Endothelial cell of umbilical vein (primary cell): ENCODE data around the gene IRF1. TPM values are rescaled to one million over a fixed set of nuclear protein-coding genes. Genes with fewer than 3 reads are reported as not detected.

Experiments used
- BruUV-seq: library from RNA; stranded (reverse); fragments of 400-500 nt; replicated peaks from 2 replicates; lab custom pipeline; 2021; lab: Mats Ljungman, UMichigan
- CTCF ChIA-PET: fragments of 300-600, 350-600 bp; sonication (Branson Sonifier 250); formaldehyde crosslinking; loops from one replicate; lab custom pipeline; 2021; ENCODE audit warnings: antibody characterized with exemption, inconsistent platforms; lab: Charles Lee
- POLR2A ChIA-PET: fragments of 300-600, 350-600 bp; sonication (Branson Sonifier 250); formaldehyde crosslinking; loops from one replicate; lab custom pipeline; 2021; ENCODE audit warnings: antibody characterized with exemption, inconsistent platforms; lab: Charles Lee
- DNase-seq: peaks from one replicate; pipeline ENCODE4 v3.0.0-alpha.2; 2011; ENCODE audit warnings: low read depth, low spot score
- FAIRE-seq: peaks from 2 replicates; lab custom pipeline; 2011; peaks lifted over from hg19 to GRCh38; lab: Jason Lieb, UNC
- H2AFZ ChIP-seq: 2 replicates; pipeline ENCODE4 v1.6.0; 2012; ENCODE audit warnings: low read depth, low read length, control low read depth, inconsistent platforms
- H3K27ac ChIP-seq: 2 replicates; pipeline ENCODE4 v1.5.1; 2011; ENCODE audit warnings: low read depth, mild to moderate bottlenecking, control low read depth, low read length, moderate library complexity; ENCODE audit not compliant: insufficient read depth
- H3K27me3 ChIP-seq, 2 experiments: 2 replicates each; pipeline versions ENCODE4 v1.6.0 to v1.6.1; 2011; ENCODE audit warnings: low read length in 2 of 2, mixed read lengths in 1 of 2; ENCODE audit not compliant: control insufficient read depth in 2 of 2, insufficient read depth in 2 of 2
- H3K36me3 ChIP-seq, 2 experiments: 2 replicates in 1 of 2; 3 replicates in 1 of 2; pipeline ENCODE4 v1.5.1; 2011; ENCODE audit warnings: low read length in 2 of 2, mild to moderate bottlenecking in 1 of 2, moderate library complexity in 1 of 2; ENCODE audit not compliant: control insufficient read depth in 2 of 2, insufficient read depth in 2 of 2; ENCODE audit errors: extremely low read depth in 1 of 2
- H3K4me1 ChIP-seq: 3 replicates; pipeline ENCODE4 v1.5.1; 2011; ENCODE audit warnings: mild to moderate bottlenecking, low read length; ENCODE audit not compliant: control insufficient read depth, insufficient read depth; ENCODE audit errors: extremely low read depth
- H3K4me2 ChIP-seq: 2 replicates; pipeline ENCODE4 v1.6.1; 2011; ENCODE audit warnings: low read length, control low read depth, mixed read lengths; ENCODE audit not compliant: insufficient read depth
- H3K4me3 ChIP-seq, 3 experiments: fragments of 200-600 bp in 1 of 3; sonication (generic), shearing (Covaris generic) in 1 of 3; replicated peaks in 1 of 3; 2 replicates each; pipeline ENCODE4 v1.5.1; 2011 to 2016; ENCODE audit warnings: control low read depth in 3 of 3, low read length in 3 of 3, mild to moderate bottlenecking in 2 of 3, inconsistent platforms in 1 of 3, low read depth in 1 of 3, moderate library complexity in 1 of 3; ENCODE audit not compliant: insufficient read depth in 1 of 3
- H3K79me2 ChIP-seq: 2 replicates; pipeline ENCODE4 v1.6.0; 2012; ENCODE audit warnings: low read length, inconsistent platforms; ENCODE audit not compliant: control insufficient read depth, insufficient read depth
- H3K9ac ChIP-seq: replicated peaks from 2 replicates; pipeline ENCODE3; 2011; ENCODE audit warnings: low read length, control low read depth; ENCODE audit not compliant: insufficient read depth; ENCODE audit errors: extremely low read depth
- H3K9me1 ChIP-seq: replicated peaks from 3 replicates; pipeline ENCODE4 v1.6.0; 2011; ENCODE audit warnings: mild to moderate bottlenecking, low read length; ENCODE audit not compliant: control insufficient read depth, insufficient read depth; ENCODE audit errors: extremely low read depth
- H3K9me3 ChIP-seq: replicated peaks from 2 replicates; pipeline ENCODE4 v1.5.1; 2012; ENCODE audit warnings: low read length, inconsistent platforms; ENCODE audit not compliant: control insufficient read depth, insufficient read depth
- H4K20me1 ChIP-seq: replicated peaks from 2 replicates; pipeline ENCODE3; 2011; ENCODE audit warnings: mild to moderate bottlenecking, low read length; ENCODE audit not compliant: control insufficient read depth, insufficient read depth; ENCODE audit errors: extremely low read depth
- CTCF ChIP-seq, 2 donors: IDR thresholded peaks; 1 replicate in 1 of 2; 2 replicates in 1 of 2; pipeline ENCODE4 v1.5.1; 2011; ENCODE audit warnings: low read length in 2 of 2, mild to moderate bottlenecking in 2 of 2, moderate library complexity in 2 of 2, control low read depth in 1 of 2, inconsistent platforms in 1 of 2, low read depth in 1 of 2; ENCODE audit not compliant: insufficient read depth in 1 of 2; ENCODE audit errors: extremely low read depth in 1 of 2
- EZH2 ChIP-seq: IDR thresholded peaks from 2 replicates; pipeline ENCODE4 v1.6.1; 2012; ENCODE audit warnings: borderline replicate concordance, low read depth, mild to moderate bottlenecking, moderate library complexity, low read length, inconsistent platforms; ENCODE audit not compliant: severe bottlenecking
- FOS ChIP-seq: IDR thresholded peaks from 2 replicates; pipeline ENCODE4 v1.6.1; 2011; ENCODE audit warnings: mild to moderate bottlenecking, low read length, moderate library complexity, borderline replicate concordance; ENCODE audit not compliant: insufficient read depth
- GATA2 ChIP-seq: IDR thresholded peaks from 2 replicates; pipeline ENCODE4 v1.7.0; 2011; ENCODE audit warnings: low read depth, mild to moderate bottlenecking, moderate library complexity, mixed read lengths, low read length; ENCODE audit not compliant: insufficient read length, insufficient read depth
- JUN ChIP-seq: IDR thresholded peaks from 2 replicates; pipeline ENCODE4 v1.6.1; 2011; ENCODE audit warnings: borderline replicate concordance, low read depth; ENCODE audit not compliant: insufficient read length, insufficient read depth
- MYC ChIP-seq: IDR thresholded peaks from one replicate; pipeline ENCODE4 v1.6.1; 2011; ENCODE audit warnings: mild to moderate bottlenecking, low read depth, low read length
- POLR2A ChIP-seq: IDR thresholded peaks from 2 replicates; pipeline ENCODE4 v1.6.1; 2012; ENCODE audit warnings: low read depth, mild to moderate bottlenecking, control low read depth, low read length
- POLR2AphosphoS5 ChIP-seq: IDR thresholded peaks from 2 replicates; pipeline ENCODE4 v1.6.1; 2012; ENCODE audit warnings: low read depth, mild to moderate bottlenecking, control low read depth, low read length, moderate library complexity; ENCODE audit not compliant: insufficient read depth
- dilution Hi-C: fragments of 300-500 bp; cut with MboI; formaldehyde crosslinking; loops from one replicate; pipeline ENCODE4 v1.15.0; 2019; ENCODE audit warnings: low sequenced_read_pairs; ENCODE audit not compliant: extremely low pct_ligation_motif_present
- intact Hi-C: fragments of 100-400 bp; cut with micrococcal nuclease; formaldehyde crosslinking; loops from one replicate; pipeline ENCODE4 v1.10.0; 2022
- polyA plus RNA-seq, 4 experiments: library from polyadenylated mRNA; depleted of rRNA in 3 of 4; stranded (reverse) in 3 of 4; unstranded in 1 of 4; fragments of >200 nt; gene quantifications; 2 replicates each; pipeline versions ENCODE4 v1.2.1 to v1.2.3, GENCODE V29; 2011 to 2012; ENCODE audit warnings: missing spikeins in 1 of 4
- total RNA-seq: library from RNA; stranded (reverse); gene quantifications from 2 replicates; pipeline ENCODE4 v1.2.3, GENCODE V29; 2021
- TF ChIP-seq, protein P1 (sequence below): IDR thresholded peaks from 2 replicates; pipeline ENCODE4 v1.6.1; 2011; ENCODE audit not compliant: insufficient read depth, insufficient read length

IRF1 gene
- total and polyA plus RNA-seq, 2 donors (not counting 3 experiments of a cell fraction or from before 2014, with no cell fraction given) = 12.3 to 28.0 TPM

- CTCF ChIA-PET = interaction anchor here (1.6 to 2.2 kb wide), 3 partner anchors 9 to 30 kb away, joined by 4 to 10 read pairs (median 6); no protein-coding TSS in a partner anchor
- dilution Hi-C loops (no loop called here), intact Hi-C loops (no loop called here)
- Histone ChIP-seq H3K9me1 (no peaks in the 10 kb centered on the region), H3K9ac (no peak overlapping the region), H3K9me3 (no peaks in the 10 kb centered on the region), H2AFZ (no peak overlapping the region), H3K4me2 (no peak overlapping the region), H3K36me3 (no peaks in the 10 kb centered on the region), H3K4me3 (no peak overlapping the region), H3K27ac (no peak overlapping the region), H3K79me2 (no peaks in the 10 kb centered on the region), H3K4me1 (peaks cover 29% of the 10 kb centered on the region), H4K20me1 (no peaks in the 10 kb centered on the region), H3K27me3 (no peaks in the 10 kb centered on the region)
- no TSS peak for BruUV-seq
- no peak for DNase-seq
- no peak for FAIRE-seq
- POLR2A ChIA-PET = interaction anchor here (0.8 kb wide), 1 partner anchor 20 kb away, joined by 4 read pairs; the partner anchor contains the start of gene IRF1
- TF ChIP-seq POLR2A = no peak
- no peak for TF ChIP-seq POLR2AphosphoS5
- TF ChIP-seq MYC = no peak
- no peak for TF ChIP-seq JUN
- TF ChIP-seq FOS = no peak
- no peak for TF ChIP-seq EZH2
- no peak for TF ChIP-seq GATA2
- TF ChIP-seq, protein P1, sequence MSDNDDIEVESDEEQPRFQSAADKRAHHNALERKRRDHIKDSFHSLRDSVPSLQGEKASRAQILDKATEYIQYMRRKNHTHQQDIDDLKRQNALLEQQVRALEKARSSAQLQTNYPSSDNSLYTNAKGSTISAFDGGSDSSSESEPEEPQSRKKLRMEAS = no peak
- TF ChIP-seq CTCF (IDR thresholded peaks at IDR 0.05; ENCODE audit: extremely low read depth in 1 of 2, insufficient read depth in 1 of 2, low read depth in 1 of 2, low read length in 2 of 2) = no peak
Measured at GRCh38 chr5:132470596-132470995, 20.0 kb downstream of the IRF1 start.
